RKO (cell line): ENCODE results near the gene MAN1C1.

Experiments used
- DNase-seq: peaks from one replicate; pipeline ENCODE4 v3.0.0-alpha.2; 2016; ENCODE audit warnings: low spot score

MAN1C1 gene

DNA sequence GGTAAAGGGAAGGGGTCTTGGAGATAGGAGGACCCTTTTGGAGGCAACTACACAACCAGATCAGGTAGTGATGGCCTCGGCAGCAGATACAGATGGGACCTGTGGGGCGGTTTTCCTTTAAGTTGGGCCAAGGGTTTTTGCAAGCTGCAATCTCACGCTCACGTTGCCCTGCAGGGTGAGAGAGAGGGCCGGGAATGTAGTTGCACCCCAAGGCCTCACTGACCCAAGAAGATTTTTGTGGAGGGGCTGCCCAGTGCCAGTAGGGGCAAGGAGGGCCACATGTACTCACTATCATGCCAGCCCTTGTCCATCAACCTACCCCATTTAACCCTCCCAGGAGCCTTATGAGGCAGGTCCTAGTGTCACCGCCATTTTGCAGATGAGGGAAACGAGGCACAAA lies 125.7 kb downstream of the MAN1C1 start:
- DNase-seq: no peak

DNA sequence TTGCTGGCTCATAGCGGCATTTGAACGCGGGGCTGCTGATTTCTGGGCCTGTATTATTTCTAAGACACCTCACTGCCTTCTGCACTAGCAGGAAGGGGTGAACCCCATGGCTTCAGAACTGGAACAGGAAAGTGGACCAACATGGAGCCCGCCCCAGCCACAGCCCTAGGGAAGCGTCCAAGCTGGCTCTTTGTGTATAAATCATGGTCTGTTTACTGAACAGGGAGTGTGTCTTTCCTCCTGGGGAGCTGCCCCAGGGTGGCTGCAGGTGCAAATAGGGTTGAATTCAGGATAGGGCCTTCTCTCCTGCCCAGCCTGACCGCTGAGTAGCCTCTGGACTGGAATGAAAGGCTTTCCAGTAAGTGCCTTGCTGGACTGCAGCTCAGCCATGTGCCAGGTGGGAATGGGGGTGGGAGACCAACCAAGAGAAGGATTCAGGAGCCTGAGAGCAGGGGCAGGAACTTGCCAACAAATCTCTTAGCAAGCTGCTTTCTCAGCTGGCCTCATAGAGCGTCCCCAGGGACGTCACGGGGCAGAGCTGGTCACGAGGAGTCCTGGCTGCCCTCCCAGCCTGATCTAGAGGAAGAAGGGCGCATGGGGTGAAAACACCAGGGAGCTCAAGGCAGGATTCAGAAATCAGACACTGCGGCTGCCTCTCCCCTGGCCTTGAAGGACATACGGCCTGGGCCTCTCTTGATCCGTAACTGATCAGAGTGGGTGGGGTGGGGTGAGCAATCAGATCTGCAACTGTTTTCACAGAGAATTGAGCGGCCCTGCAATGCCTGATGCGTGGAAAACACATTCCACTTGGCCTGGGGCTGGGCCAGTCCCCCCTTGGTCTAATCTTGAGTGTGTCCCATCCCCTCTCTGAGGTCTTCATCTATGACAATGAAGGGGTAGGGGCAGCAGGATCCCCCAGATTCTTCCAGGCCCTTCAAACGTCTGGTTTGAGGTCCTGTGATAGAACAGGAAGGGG lies 126.9 kb downstream of the MAN1C1 start:
- no peak for DNase-seq

DNA sequence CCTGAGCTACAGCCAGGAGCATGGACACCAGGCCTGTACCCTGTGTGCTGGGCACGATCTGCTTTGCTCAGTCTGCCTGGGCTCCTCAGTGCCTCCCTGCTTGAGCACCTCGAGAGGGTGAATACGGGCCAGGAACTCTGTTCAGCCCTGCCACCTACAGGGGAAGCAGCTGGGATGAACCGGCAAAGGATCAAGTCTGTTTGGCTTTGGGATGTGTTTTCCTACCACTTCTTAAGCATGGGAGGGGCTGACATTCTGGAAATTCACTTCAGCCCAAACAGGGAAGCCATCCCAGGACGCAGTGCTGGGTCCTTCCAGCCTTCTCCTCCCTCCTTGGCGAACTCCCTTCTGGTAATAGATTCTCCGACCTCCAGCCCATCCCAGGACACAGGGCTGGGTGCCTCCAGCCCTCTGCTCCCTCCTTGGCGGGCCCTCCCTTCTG lies 127.6 kb downstream of the MAN1C1 start:
- no peak for DNase-seq

DNA sequence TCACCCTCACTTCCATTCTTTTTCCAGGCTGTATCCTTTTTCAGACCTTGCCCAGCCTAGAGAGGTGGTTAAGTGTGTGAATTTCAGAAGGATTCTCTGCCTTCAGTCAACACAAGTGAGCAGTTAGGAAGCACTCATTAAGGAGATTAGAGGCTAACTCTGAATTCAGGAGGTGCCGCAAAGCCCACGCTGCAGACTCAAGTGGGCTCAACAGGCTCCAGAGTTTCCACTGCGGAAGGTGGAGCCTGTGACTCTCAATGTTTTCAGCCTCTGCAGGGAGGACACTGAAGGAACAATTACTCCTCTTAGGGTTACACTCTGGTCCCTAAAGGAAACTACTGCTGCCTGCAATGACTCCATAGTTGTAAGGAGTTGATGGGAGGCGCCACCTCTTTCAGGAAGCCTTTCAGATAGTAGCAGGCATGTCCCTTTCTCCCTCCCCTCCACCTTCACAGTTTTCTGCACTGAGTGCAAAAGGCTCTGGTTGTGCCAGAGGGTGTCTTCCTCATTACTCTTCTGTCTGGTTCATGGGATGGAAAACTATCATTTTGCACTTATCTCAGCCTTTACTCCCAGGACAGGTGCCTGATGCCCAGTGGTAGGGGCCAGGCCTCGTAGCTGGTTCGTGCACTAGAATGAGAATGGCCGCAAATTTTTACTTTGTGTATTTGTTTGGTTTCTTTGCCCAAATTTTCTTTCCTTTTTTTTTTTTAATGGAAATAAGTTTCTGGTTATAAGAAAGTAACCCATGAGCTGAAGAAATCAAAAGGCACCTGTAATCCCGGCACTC lies 128.2 kb downstream of the MAN1C1 start:
- no peak for DNase-seq

DNA sequence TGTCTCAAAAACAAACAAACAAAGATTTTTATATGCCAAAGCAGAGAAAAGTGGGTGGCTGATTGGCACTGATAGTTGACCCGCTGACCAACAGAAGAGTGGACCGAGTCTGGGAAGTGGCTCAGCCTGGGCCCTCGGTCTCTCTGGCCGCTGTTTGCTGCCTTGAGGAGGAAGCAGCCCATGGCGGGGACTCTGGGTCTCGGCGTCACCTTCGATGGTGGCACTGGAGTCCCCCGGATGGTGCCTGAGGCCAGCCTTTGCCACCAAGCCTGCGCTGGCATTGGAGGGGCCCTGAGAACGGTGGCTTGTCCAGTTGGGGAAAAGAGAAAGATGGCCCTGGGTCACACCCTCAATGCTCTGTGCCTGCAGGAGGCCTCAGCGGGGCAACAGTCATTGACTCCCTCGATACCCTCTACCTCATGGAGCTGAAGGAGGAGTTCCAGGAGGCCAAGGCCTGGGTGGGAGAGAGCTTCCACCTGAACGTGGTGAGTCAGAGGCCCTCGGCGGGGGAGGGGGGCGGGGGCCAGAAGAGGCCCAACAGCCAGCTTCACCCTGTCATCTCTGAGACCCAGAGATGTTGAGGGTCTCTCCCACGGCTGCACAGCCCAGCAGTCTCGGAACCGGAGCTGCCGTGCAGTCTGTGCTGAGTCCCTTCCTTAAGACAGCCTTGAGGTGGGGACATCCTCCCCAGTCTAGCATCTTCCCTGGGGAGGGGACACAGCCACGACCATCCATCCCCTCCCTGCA lies 129.9 kb downstream of the MAN1C1 start:
- DNase-seq: no peak

- DNase-seq: no peak
Measured at GRCh38 chr1:25747046-25747719, 130.6 kb downstream of the MAN1C1 start.

- no peak for DNase-seq
Measured at GRCh38 chr1:25748531-25749205, 132.1 kb downstream of the MAN1C1 start.

DNA sequence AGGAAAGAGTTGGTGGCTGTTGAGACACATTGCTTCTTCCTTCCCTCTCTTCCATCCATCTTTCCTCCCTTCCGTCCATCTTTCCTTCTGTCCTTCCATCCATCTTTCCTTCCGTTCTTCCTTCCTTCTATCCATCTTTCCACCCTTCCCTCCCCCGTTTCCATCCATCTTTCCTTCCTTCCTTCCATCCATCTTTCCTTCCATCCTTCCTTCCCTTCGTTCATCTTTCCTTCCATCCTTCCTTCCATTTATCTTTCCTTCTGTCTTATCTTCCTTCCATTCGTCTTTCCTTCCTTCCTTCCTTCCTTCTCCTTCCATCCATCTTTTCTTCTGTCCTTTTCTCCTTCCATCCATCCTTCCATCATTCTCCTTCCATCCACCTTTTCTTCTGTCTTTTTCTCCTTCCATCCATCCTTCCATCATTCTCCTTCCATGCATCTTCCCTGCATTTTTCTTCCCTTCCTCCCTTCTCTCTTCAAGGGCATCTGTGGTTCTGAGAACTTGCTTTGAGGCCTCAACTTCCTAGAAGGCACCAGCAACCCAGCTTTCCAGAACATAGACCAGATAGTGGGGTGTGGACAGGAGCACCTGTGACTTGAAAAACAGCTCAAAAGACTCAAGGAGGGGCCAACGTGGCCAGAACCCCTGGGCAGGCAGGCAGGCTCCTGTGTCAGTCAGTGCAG lies 134.5 kb downstream of the MAN1C1 start:
- DNase-seq: no peak

DNA sequence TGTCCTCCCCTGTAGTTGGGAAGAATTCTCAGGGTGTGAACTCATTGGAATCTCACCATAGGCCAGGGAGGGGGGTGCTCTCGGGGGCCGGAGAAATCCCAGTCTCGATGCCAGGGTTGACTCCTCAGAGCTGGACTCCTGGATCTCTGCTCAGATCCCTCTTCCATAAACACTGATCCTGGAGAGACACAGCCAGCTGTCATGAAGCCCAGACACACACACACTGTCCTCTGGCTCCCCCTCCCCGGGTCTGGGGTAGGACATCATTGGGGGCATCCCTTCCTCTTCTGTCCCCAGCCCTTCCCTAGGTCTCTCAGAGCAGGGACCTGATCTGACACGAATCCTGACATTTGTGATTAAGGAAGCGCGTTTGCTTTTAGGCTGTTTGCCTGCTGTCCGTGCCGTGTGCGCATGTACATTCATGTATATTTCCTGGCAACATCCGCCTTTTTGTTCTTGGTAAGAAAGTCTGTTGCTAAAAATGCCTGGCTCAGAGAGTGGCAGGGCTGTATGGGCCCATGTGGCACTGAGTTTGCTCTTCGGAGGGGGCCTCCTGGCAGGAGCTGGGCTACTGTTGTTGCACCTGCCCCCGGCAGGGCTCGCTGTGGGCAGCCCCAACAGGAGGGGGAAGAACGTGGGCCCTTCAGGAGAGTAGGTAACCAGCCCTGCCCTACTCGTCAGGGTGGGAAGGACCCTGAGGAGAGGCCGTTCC lies 138.0 kb downstream of the MAN1C1 start:
- DNase-seq: no peak

DNA sequence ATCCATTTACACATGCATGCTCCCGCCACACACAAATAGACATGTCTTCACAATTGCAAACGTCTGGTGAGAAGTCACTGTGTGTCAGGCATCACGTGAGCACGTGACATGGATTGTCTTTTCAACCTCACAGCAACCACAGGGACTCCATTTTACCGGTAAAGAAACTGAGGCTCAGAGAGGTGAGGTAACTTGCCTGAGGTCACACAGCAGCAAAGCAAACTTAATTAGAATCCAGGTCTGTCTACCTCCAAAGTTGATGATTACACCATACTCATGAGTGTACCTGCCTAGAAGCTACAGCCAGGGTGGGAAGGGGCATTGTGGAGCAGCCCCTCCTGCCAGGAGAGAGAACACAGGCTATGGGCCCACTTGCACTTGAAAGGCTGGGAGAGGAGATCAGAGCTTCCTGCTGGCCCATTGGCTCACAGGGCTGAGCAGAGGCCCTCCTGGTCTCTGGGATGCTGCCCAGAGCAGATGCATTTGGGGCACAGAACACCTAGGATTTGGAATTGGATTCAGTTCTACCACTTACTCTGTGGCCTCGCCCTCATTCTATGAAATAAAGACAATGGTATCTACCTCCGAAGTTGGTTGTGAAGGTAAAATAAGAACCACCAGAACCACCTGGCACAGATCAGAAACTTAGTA lies 139.0 kb downstream of the MAN1C1 start:
- no peak for DNase-seq

- DNase-seq: no peak
Measured at GRCh38 chr1:25756215-25756614, 139.6 kb downstream of the MAN1C1 start.

DNA sequence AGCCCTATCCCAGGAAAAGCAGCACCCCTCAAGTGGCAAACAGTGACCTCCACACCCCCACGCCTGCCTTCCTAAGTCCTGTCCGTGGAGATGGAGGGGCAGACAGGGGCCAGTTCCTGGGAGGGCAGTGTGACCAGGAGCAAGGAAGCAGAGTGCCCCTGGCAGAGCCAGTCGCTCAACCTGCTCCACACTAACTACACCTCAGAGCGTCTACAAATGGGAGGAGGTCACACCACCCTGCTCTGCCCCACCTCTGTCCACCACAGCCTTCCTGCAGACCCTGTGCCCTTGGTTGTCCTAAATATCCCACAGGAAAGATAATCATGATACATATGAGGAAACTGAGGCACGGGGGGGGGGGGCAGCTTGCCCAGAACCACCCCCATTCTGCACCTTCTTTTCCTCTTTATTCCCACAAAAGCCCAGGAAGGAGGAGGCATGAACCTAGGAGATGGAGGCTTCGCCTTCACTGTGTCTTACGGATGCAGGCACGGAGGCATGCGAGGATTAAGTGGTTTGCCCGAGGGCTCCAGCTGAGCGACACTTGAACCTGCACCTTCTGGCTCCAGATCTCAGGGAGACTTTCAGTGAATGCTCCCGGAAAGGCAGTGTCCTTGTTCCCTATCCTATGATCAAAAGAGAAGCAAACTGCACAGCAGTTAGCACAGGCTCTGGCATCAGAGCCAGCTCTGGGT lies 140.7 kb downstream of the MAN1C1 start:
- no peak for DNase-seq

GRCh38 chr1:25757846-25758185 lies 141.2 kb downstream of the MAN1C1 start:
- DNase-seq: no peak

GRCh38 chr1:25758466-25759070 lies 142.0 kb downstream of the MAN1C1 start:
- no peak for DNase-seq

DNA sequence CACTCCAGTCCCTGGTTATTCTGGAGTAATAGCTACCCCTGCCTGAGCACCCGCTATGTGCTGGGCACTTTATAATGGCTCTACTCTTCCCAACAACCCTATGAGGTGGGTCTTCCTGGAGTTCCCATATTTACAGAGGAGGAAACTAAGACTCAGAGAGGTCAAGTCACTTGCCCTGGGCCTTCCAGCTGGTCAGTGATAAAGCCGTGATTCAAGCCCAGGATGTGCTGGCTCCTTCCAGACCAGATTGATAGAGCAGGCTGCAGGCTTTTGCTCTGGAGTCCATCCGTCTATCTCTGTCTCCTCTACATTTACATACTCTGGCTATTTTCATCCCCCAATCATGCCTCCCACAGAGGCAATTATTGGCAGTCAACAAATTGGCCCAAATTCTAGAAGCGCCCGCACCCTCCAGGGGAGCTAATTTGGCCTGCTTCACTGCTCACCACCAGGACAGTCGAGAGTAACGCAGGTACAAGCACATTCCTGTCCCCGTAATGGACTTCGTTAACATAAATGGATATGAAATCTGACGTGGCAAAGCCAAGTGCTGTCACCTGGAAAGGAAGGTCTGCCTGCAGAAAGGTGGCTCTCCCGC lies 143.6 kb downstream of the MAN1C1 start:
- DNase-seq: no peak

- DNase-seq: no peak
Measured at GRCh38 chr1:25760871-25761270, 144.3 kb downstream of the MAN1C1 start.

DNA sequence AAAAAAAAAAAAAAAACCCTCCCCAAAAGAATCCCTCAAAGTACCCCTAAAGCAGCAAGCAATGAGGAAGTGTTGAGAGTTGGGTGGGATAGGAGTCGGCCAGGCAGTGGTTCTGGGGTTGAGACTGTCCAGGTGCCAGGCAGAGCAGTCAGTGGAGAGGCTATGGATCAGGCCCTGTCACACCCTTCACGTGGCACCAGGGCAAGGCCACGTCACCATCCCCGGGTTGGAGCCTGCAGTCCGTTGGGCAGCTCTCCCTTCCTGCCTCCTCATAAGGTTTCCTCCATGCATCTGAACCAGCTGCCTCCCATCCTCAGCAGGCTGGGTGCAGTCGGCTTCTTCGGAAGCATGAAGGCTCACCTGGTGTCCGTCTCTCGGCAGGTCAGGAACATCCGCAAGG lies 146.9 kb downstream of the MAN1C1 start:
- DNase-seq: no peak
